H1 (cell line): ENCODE data around the gene PIF1. TPM values are rescaled to one million over a fixed set of nuclear protein-coding genes. Genes with fewer than 3 reads are reported as not detected.
A peak's percentile ranks its signal among the peaks of the same experiment; 100 is the strongest.

Experiments used
- CTCF ChIA-PET: fragments of 300-600 bp; sonication (Branson Sonifier 250); formaldehyde crosslinking; loops from one replicate; lab custom pipeline; 2021; ENCODE audit not compliant: partially characterized antibody; lab: Charles Lee
- POLR2A ChIA-PET: fragments of 300-600 bp; sonication (Branson Sonifier 250); formaldehyde crosslinking; loops from one replicate; lab custom pipeline; 2021; ENCODE audit warnings: inconsistent platforms; ENCODE audit not compliant: partially characterized antibody; lab: Charles Lee
- DNase-seq, 2 experiments: peaks; one replicate each; pipeline versions ENCODE4 v3.0.0 to v3.0.0-alpha.2; 2010 to 2022; ENCODE audit warnings: low spot score in 2 of 2, low read depth in 1 of 2, mixed read lengths in 1 of 2
- FAIRE-seq: peaks from 2 replicates; lab custom pipeline; 2011; peaks lifted over from hg19 to GRCh38; lab: Jason Lieb, UNC
- H2AFZ ChIP-seq: 2 replicates; pipeline ENCODE4 v1.8.1; 2012; ENCODE audit warnings: low read length, inconsistent platforms
- H2AK5ac ChIP-seq: 2 replicates; pipeline ENCODE4 v1.6.1; 2013; ENCODE audit warnings: low read depth, low read length
- H2BK120ac ChIP-seq: replicated peaks from 2 replicates; pipeline ENCODE3; 2013; ENCODE audit warnings: low read depth, low read length, inconsistent platforms
- H2BK12ac ChIP-seq: 2 replicates; pipeline ENCODE4 v1.6.1; 2013; ENCODE audit warnings: low read depth, low read length
- H2BK15ac ChIP-seq: 2 replicates; pipeline ENCODE4 v1.6.1; 2013; ENCODE audit warnings: low read length
- H2BK20ac ChIP-seq: 2 replicates; pipeline ENCODE4 v1.6.1; 2013; ENCODE audit warnings: low read length
- H2BK5ac ChIP-seq: 2 replicates; pipeline ENCODE4 v1.6.1; 2013; ENCODE audit warnings: low read depth, low read length
- H3K14ac ChIP-seq: 2 replicates; pipeline ENCODE4 v1.6.1; 2013; ENCODE audit warnings: inconsistent platforms; ENCODE audit not compliant: insufficient read length
- H3K18ac ChIP-seq: 2 replicates; pipeline ENCODE4 v1.6.1; 2013; ENCODE audit warnings: low read length; ENCODE audit errors: extremely low read depth
- H3K23ac ChIP-seq: 2 replicates; pipeline ENCODE4 v1.6.1; 2013; ENCODE audit warnings: inconsistent platforms; ENCODE audit not compliant: insufficient read length
- H3K23me2 ChIP-seq: 2 replicates; pipeline ENCODE4 v1.6.1; 2013; ENCODE audit warnings: low read depth, low read length
- H3K27ac ChIP-seq: 2 replicates; pipeline ENCODE4 v1.6.1; 2011; ENCODE audit warnings: low read depth, low read length, inconsistent platforms
- H3K27me3 ChIP-seq, 4 experiments: replicated peaks in 1 of 4; 1 replicate in 1 of 4; 2 replicates in 3 of 4; pipeline versions ENCODE4 v1.6.1 to v1.8.1; 2011 to 2013; ENCODE audit warnings: low read length in 3 of 4, mild to moderate bottlenecking in 3 of 4, inconsistent platforms in 2 of 4, mixed read lengths in 2 of 4, moderate library complexity in 1 of 4; ENCODE audit not compliant: control insufficient read depth in 3 of 4, insufficient read depth in 3 of 4; ENCODE audit errors: extremely low read depth in 1 of 4
- H3K36me3 ChIP-seq, 4 experiments: 2 replicates each; pipeline versions ENCODE4 v1.6.1 to v1.8.1; 2011 to 2013; ENCODE audit warnings: mild to moderate bottlenecking in 4 of 4, low read length in 3 of 4, moderate library complexity in 2 of 4, control low read depth in 1 of 4, inconsistent platforms in 1 of 4; ENCODE audit not compliant: insufficient read depth in 4 of 4, control insufficient read depth in 2 of 4
- H3K4ac ChIP-seq: replicated peaks from 2 replicates; pipeline ENCODE3; 2013; ENCODE audit warnings: low read length, low read depth, mixed read lengths, inconsistent platforms; ENCODE audit not compliant: insufficient read length
- H3K4me1 ChIP-seq, 4 experiments: replicated peaks in 1 of 4; 1 replicate in 1 of 4; 2 replicates in 3 of 4; pipeline versions ENCODE4 v1.6.1 to v1.8.1; 2011 to 2013; ENCODE audit warnings: low read length in 3 of 4, inconsistent platforms in 2 of 4, mixed read lengths in 1 of 4; ENCODE audit not compliant: insufficient read depth in 4 of 4, control insufficient read depth in 3 of 4
- H3K4me2 ChIP-seq, 2 experiments: 2 replicates each; pipeline versions ENCODE4 v1.6.1 to v1.8.1; 2011 to 2013; ENCODE audit warnings: low read depth in 2 of 2, low read length in 2 of 2, control low read depth in 1 of 2, inconsistent platforms in 1 of 2, mild to moderate bottlenecking in 1 of 2; ENCODE audit not compliant: insufficient read depth in 1 of 2
- H3K4me3 ChIP-seq, 4 experiments: fragments of 200-600, 300-600 bp in 1 of 4; sonication (generic), shearing (Covaris generic), sonication (Bioruptor Twin) in 1 of 4; 2 replicates each; pipeline versions ENCODE4 v1.5.1 to v1.8.1; 2011 to 2016; ENCODE audit warnings: low read length in 4 of 4, low read depth in 3 of 4, control low read depth in 2 of 4, inconsistent platforms in 2 of 4, mild to moderate bottlenecking in 2 of 4, mixed read lengths in 1 of 4, moderate library complexity in 1 of 4; ENCODE audit not compliant: insufficient read depth in 2 of 4; ENCODE audit errors: extremely low read depth in 1 of 4
- H3K56ac ChIP-seq: replicated peaks from 2 replicates; pipeline ENCODE3; 2013; ENCODE audit warnings: low read depth, mild to moderate bottlenecking, mixed read lengths, low read length, inconsistent platforms; ENCODE audit not compliant: insufficient read length
- H3K79me1 ChIP-seq: 2 replicates; pipeline ENCODE4 v1.6.1; 2013; ENCODE audit warnings: low read depth, low read length, control low read depth
- H3K79me2 ChIP-seq, 2 experiments: 2 replicates each; pipeline versions ENCODE4 v1.6.1 to v1.8.1; 2012 to 2013; ENCODE audit warnings: low read length in 2 of 2, mild to moderate bottlenecking in 2 of 2, inconsistent platforms in 1 of 2; ENCODE audit not compliant: insufficient read depth in 2 of 2, control insufficient read depth in 1 of 2
- H3K9ac ChIP-seq, 4 experiments: replicated peaks in 1 of 4; 1 replicate in 1 of 4; 2 replicates in 3 of 4; pipeline versions ENCODE4 v1.6.1 to v1.8.1; 2011 to 2013; ENCODE audit warnings: low read depth in 3 of 4, low read length in 3 of 4, control low read depth in 2 of 4, mild to moderate bottlenecking in 2 of 4, moderate library complexity in 2 of 4, inconsistent platforms in 1 of 4; ENCODE audit errors: extremely low read depth in 1 of 4
- H3K9me3 ChIP-seq, 2 experiments: 2 replicates each; pipeline versions ENCODE4 v1.6.1 to v1.8.1; 2012 to 2013; ENCODE audit warnings: mild to moderate bottlenecking in 2 of 2, moderate library complexity in 2 of 2, control low read depth in 1 of 2, inconsistent platforms in 1 of 2, low read depth in 1 of 2, low read length in 1 of 2, mixed read lengths in 1 of 2; ENCODE audit not compliant: insufficient read depth in 2 of 2
- H4K20me1 ChIP-seq, 2 experiments: replicated peaks in 1 of 2; 2 replicates each; pipeline versions ENCODE3 to v1.8.1; 2011 to 2013; ENCODE audit warnings: inconsistent platforms in 2 of 2, low read length in 2 of 2, mild to moderate bottlenecking in 1 of 2; ENCODE audit not compliant: insufficient read depth in 2 of 2, control insufficient read depth in 1 of 2
- H4K5ac ChIP-seq: 2 replicates; pipeline ENCODE4 v1.6.1; 2013; ENCODE audit warnings: low read length, low read depth, mixed read lengths, inconsistent platforms; ENCODE audit not compliant: insufficient read length
- H4K8ac ChIP-seq: 2 replicates; pipeline ENCODE4 v1.8.0; 2013; ENCODE audit warnings: mild to moderate bottlenecking, moderate library complexity, low read length, inconsistent platforms; ENCODE audit not compliant: insufficient read depth; ENCODE audit errors: extremely low read depth
- H4K91ac ChIP-seq: replicated peaks from 2 replicates; pipeline ENCODE3; 2013; ENCODE audit warnings: low read length, mixed read lengths, inconsistent platforms; ENCODE audit not compliant: insufficient read length
- BCL11A ChIP-seq, 2 experiments: IDR thresholded peaks; one replicate each; pipeline ENCODE4 v1.6.1; 2011; ENCODE audit warnings: low read depth in 2 of 2, low read length in 2 of 2, mild to moderate bottlenecking in 2 of 2
- CTCF ChIP-seq, 3 experiments: IDR thresholded peaks; 1 replicate in 2 of 3; 2 replicates in 1 of 3; pipeline versions ENCODE4 v1.5.1 to v1.6.1; 2011; ENCODE audit warnings: low read length in 3 of 3, mild to moderate bottlenecking in 3 of 3, inconsistent platforms in 2 of 3, low read depth in 1 of 3, moderate library complexity in 1 of 3; ENCODE audit not compliant: insufficient read depth in 1 of 3; ENCODE audit errors: control extremely low read depth in 1 of 3
- E2F6 ChIP-seq: IDR thresholded peaks from 2 replicates; pipeline ENCODE4 v1.6.1; 2012; ENCODE audit warnings: inconsistent platforms
- EZH2 ChIP-seq: fragments of 200-600 bp; sonication (generic); IDR thresholded peaks from 2 replicates; pipeline ENCODE4 v1.7.1; 2012; ENCODE audit warnings: low read depth, mild to moderate bottlenecking, moderate library complexity, low read length, inconsistent platforms; ENCODE audit not compliant: severe bottlenecking
- JUND ChIP-seq: IDR thresholded peaks from 2 replicates; pipeline ENCODE4 v1.6.1; 2011; ENCODE audit warnings: mild to moderate bottlenecking, improper control_type of control experiment, low read length
- RNF2 ChIP-seq: fragments of 200-900, 300-1000 bp; sonication (generic); IDR thresholded peaks from 2 replicates; pipeline ENCODE4 v1.7.1; 2016; ENCODE audit warnings: borderline replicate concordance, low read depth, mild to moderate bottlenecking, antibody characterized with exemption, low read length; ENCODE audit not compliant: poor library complexity, severe bottlenecking; ENCODE audit errors: missing control alignments
- TAF1 ChIP-seq: IDR thresholded peaks from 2 replicates; pipeline ENCODE4 v1.6.1; 2011; ENCODE audit warnings: mild to moderate bottlenecking, low read depth, low read length
- TBP ChIP-seq: IDR thresholded peaks from 2 replicates; pipeline ENCODE4 v1.6.1; 2011; ENCODE audit warnings: low read depth, low read length, improper control_type of control experiment
- WGBS, 2 experiments: shearing (Covaris generic) in 1 of 2; methylation state at CpG; one replicate each; pipeline versions ENCODE4 v1.1.6 to v1.1.7; 2013 to 2015; ENCODE audit warnings: low lambda C conversion rate in 2 of 2, mixed read lengths in 2 of 2, inconsistent platforms in 1 of 2, low coverage in 1 of 2, missing lambda C conversion rate in 1 of 2; ENCODE audit not compliant: insufficient replicate concordance in 2 of 2, insufficient coverage in 1 of 2, insufficient read length in 1 of 2; ENCODE audit errors: extremely low coverage in 1 of 2, missing lambda C conversion rate in 1 of 2; 5-methylcytosine and 5-hydroxymethylcytosine counted together
- polyA plus RNA-seq, 7 experiments: library from polyadenylated mRNA; depleted of rRNA in 3 of 7; stranded (reverse) in 5 of 7; unstranded in 2 of 7; fragments of >200 nt in 5 of 7; fragments of 200-250 nt in 2 of 7; gene quantifications; 1 replicate in 5 of 7; 2 replicates in 1 of 7; 4 replicates in 1 of 7; pipeline versions ENCODE4 v1.2.1 to v1.2.3, GENCODE V29; 2011 to 2013; ENCODE audit warnings: missing spikeins in 2 of 7, mixed read lengths in 2 of 7
- total RNA-seq: library from RNA; stranded (reverse); fragmentation: NEBNext Ultra II Directional; extraction: Animal tissue kit (Norgen Biotek cat#: 25700); gene quantifications from 2 replicates; pipeline ENCODE4 v1.2.1, GENCODE V29; 2021

The PIF1 gene
- total and polyA plus RNA-seq, 2 of the 8 experiments (the other 6 are each of a cell fraction or from before 2014, with no cell fraction given) = 73.3 to 138 TPM

GRCh38 chr15:64816452-64816851, 9.0 kb downstream of the PIF1 start:
- no peak overlapping the region for H3K14ac ChIP-seq
- ChIA-PET CTCF (interaction anchor here (1.0 to 25.0 kb wide), 3 partner anchors 9 to 130 kb away, joined by 3 to 883 read pairs (median 6); no protein-coding TSS in a partner anchor), POLR2A (interaction anchor here (0.5 to 24.9 kb wide), 16 partner anchors 9 to 151 kb away, joined by 3 to 748 read pairs (median 4); partner anchors contain the start of genes PIF1, PLEKHO2 and RBPMS2)
- H3K4me2 ChIP-seq = no peak overlapping the region
- no peaks in the 10 kb centered on the region for H3K27me3 ChIP-seq
- no peak overlapping the region for H2BK120ac ChIP-seq
- no peak overlapping the region for H3K4me3 ChIP-seq
- no peaks in the 10 kb centered on the region for H3K9me3 ChIP-seq
- no peak overlapping the region for H4K5ac ChIP-seq
- DNase-seq (no peak), FAIRE-seq (no peak)
- H3K18ac ChIP-seq = no peak overlapping the region
- no peak overlapping the region for H2AK5ac ChIP-seq
- H3K27ac ChIP-seq = no peak overlapping the region
- peaks cover 2% of the 10 kb centered on the region; the same call in 1 of the 2 replicates for H3K23me2 ChIP-seq
- H2BK20ac ChIP-seq = no peak overlapping the region
- no peak overlapping the region for H3K4ac ChIP-seq
- H2BK5ac ChIP-seq = peak overlapping the region; percentile 16; the same call in 1 of the 2 replicates
- H2AFZ ChIP-seq = no peak overlapping the region
- H3K4me1 ChIP-seq = peaks cover 8 to 15% (median 10%) of the 10 kb centered on the region in 4 experiments
- H3K9ac ChIP-seq = no peak overlapping the region
- H4K20me1 ChIP-seq = peaks cover 0 to 7% of the 10 kb centered on the region in 2 experiments
- H3K79me2 ChIP-seq = no peaks in the 10 kb centered on the region; a peak in 1 of 4 replicates
- peaks cover 5% of the 10 kb centered on the region; the same call in 1 of the 2 replicates for H3K79me1 ChIP-seq
- WGBS, 2 experiments = 93% methylated on average over 12 of the region's 13 CpGs; no CpG with 5 or more reads in 1 of the 2 experiments
- H4K8ac ChIP-seq = no peak overlapping the region
- H2BK15ac ChIP-seq = no peak overlapping the region
- no peak overlapping the region for H3K23ac ChIP-seq
- H3K36me3 ChIP-seq = peaks cover 22 to 46% (median 40%) of the 10 kb centered on the region in 4 experiments
- no peak overlapping the region for H3K56ac ChIP-seq
- H4K91ac ChIP-seq = no peak overlapping the region
- peak overlapping the region; percentile 60; the same call in 1 of the 2 replicates for H2BK12ac ChIP-seq
- TF ChIP-seq E2F6 (no peak), JUND (no peak), TAF1 (no peak), CTCF (IDR thresholded peaks at IDR 0.05; ENCODE audit: control extremely low read depth in 1 of 3, insufficient read depth in 1 of 3, low read depth in 1 of 3, low read length in 3 of 3) (no peak), EZH2 (no peak), BCL11A (IDR thresholded peaks at IDR 0.05; ENCODE audit: low read depth in 2 of 2, low read length in 2 of 2) (no peak), RNF2 (no peak), TBP (no peak)
